GM15510 (cell line): ENCODE measurements around the gene TSPAN11.

Experiments used
- POLR2A ChIP-seq: IDR thresholded peaks from 3 replicates; pipeline ENCODE4 v1.6.1; 2011; ENCODE audit warnings: borderline replicate concordance; ENCODE audit not compliant: insufficient read length; ENCODE audit errors: extremely low read depth

Gene TSPAN11, protein sequence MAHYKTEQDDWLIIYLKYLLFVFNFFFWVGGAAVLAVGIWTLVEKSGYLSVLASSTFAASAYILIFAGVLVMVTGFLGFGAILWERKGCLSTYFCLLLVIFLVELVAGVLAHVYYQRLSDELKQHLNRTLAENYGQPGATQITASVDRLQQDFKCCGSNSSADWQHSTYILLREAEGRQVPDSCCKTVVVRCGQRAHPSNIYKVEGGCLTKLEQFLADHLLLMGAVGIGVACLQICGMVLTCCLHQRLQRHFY

DNA sequence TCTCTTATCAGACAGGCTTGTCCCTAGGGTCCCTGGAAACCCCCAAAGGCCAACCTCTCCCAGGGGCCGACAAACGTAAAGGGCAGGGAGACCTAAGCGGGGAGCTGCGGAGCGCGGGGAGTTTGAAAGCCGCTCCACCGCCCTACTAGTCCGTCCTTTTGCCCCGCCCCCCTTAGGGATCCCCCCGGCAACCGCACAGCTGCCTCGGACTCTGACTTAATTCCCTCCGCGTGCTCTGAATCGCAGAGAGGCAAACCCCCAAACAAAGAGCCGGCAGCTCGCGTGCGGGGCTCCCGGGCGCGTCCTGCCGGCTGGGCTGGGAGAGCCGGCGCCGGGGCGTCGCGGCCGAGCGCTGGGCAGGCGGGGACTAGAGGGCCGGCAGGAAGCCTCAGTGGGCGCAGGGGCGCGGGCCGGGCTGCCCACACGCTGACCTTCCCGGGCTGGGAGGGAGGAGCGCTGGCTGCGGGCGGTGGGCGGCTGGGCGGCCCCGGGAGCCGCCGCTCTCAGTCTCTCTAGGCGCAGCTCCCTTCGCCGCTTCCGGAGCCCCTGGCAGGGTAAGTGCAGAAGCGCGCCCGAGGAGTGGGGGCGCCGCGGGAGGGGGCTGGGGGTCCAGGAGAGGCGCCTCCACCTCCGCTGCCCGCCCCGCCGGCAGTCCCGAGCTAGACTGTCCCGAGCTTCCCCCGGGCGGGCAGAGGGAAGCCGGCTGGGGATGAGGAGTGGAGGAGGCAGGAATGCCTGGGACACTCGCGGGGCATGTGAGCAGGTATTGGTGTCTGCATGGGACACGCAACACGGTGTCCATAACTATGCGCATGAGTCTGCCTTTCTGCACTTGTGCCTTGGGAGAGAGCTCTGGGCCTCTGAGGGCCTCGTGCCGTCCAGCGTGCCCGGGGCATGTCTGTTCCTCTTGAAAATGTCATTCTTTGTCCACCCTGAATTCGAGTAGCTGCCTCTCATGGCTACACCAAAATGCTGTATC lies at the start of gene TSPAN11:
TSS of gene TSPAN11 (plus strand) at position 506 of the 979 bp plus-strand sequence. CDS start 27,244 bp downstream, outside the sequence.
- no peak for TF ChIP-seq POLR2A

DNA sequence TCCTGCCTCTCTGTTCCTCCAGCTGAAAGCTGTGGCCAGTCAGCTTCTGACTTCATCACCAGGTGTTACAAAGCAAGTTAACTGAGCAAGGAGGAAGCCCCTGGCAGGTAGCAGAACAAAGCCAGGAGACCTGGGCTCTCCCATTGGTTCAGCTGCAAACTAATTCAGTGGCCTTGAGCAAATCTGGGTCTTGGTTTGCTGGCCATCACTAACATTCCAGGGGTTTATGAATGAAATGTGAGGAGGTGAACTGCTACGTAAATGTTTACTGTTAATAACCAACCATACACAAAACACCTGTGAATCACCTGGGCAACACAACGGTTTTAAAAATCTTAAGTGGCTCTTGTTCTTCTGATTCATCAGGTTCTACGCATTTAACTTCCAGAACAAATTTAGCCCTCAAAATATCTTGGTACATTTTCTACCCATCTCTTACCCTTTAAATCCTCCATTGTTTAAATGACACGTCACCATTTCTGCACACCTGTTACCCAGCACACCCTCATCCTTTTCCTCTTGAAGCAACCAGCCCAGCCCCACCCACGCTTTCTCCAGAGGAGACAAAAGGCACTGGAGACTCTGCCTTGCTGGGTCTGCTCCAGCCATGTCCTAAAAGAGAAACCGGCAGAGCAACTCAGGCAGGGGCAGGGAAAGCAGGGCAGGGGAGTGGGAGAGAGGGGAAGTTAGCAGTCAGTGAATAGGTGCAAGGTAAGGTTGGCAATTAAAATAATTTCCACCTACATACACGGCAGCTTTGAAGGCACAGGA lies 49.3 kb upstream of the TSPAN11 start:
- TF ChIP-seq POLR2A: no peak

DNA sequence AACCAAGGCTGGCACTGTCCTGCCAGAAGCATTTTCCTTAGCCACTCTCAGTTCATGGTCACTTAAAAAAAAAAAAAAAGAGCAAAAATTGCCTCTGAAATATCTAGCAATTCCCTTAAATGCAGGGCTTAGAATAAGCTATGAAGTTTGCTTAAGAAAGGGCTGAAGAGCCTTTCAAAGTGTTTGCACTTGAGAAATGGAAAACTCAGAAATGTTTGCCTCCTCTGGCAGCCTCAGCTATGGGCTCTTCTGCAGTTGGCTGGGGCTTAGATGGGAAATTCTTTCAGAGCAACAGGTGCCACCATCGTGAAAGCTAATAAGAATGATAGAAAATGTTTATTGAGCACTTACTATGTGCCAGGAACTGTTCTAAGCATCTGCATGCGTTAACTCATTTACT lies 48.5 kb upstream of the TSPAN11 start:
- TF ChIP-seq POLR2A: no peak

DNA sequence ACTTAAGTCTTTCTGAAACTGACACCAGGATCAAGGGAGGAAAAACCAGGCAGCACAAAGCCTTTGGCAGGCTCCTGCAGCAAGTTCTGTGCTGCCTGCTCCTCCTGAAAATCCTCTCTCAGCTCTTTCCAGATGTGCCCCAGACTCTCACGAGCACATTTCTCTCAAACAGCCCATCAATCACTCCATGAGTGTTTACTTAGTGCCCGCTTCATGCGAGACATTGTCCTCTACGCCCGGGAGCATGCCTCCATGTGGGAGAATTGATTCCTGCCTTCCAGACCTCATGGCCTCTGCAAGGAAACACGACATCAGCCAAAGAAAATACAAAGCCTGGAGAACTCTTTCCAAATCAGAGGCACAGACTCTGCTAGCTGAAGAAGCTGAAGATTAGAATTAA lies 46.5 kb upstream of the TSPAN11 start:
- TF ChIP-seq POLR2A: no peak

DNA sequence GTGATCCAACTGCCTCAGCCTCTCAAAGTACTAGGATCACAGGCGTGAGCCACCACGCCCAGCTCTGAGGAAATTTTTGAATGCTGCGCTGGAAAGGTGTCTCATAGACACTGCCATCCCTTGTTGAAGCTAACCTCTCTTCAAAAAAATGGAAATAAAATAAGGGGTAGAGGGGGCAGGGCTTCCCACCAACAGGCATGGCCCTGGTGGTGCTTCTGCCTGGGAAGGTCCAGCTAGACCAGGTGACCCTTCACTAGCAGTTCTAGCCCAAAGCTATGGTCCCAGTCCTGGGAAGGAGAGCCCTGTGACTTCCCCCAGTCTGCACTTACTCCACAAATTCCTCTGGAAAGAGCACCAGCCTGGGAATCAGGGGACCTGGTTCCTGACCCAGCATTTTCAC lies 45.7 kb upstream of the TSPAN11 start:
- TF ChIP-seq POLR2A: no peak

DNA sequence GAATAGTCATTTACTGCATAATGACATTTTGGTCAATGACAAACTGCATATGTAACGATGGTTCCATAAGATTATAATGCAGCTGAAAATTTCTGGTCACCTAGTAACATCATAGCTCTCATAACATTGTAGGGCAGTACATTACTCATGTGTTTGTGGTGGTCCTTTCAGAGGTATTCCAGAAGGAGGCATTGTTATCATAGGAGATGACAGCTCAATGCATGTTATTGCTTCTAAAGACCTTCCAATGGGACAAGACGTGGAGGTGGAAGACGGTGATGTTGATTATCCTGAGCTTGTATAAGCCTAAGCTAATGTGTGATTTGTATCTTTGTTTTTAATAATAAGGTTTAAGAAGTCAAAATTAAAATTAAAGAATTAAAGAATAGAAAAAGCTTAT lies 43.8 kb upstream of the TSPAN11 start:
- no peak for TF ChIP-seq POLR2A

DNA sequence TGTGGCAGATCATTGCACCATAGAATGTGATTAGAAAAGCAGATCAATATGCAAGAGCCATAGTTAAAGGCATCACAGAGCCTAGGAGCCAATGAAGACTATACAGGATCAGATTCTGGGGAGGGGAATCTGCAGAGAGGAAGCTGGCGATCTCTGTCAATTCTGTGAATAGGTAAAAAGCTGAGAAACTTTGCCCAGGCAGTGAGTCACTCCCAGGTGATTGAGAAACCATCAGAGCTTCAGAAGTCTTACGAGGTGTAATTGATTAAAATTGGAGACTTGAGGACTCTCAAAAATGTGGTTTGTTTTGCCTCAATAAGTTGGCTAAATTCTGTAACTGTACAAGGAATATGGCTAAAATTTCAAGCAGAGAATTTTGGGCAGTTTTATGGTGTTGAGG lies 41.7 kb upstream of the TSPAN11 start:
- no peak for TF ChIP-seq POLR2A

DNA sequence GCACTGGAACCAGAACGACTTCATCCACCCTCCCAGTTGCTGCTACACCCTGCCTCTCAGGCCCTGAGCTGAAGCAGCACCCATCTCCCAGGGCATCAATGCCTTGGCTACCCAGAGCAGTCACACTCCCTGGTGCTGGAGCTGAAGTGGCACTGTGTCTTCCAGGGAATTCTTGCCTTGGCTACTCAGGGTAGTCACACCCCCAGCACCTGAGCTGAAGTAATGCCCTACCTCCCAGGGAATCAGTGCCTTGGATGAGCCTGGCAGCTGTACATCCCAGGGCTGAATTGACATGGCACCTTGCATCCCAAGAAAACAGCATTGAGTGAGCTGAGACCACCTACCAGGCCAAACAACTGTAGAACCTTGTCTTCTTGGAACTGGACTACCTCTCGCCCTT lies 41.2 kb upstream of the TSPAN11 start:
- TF ChIP-seq POLR2A: no peak

DNA sequence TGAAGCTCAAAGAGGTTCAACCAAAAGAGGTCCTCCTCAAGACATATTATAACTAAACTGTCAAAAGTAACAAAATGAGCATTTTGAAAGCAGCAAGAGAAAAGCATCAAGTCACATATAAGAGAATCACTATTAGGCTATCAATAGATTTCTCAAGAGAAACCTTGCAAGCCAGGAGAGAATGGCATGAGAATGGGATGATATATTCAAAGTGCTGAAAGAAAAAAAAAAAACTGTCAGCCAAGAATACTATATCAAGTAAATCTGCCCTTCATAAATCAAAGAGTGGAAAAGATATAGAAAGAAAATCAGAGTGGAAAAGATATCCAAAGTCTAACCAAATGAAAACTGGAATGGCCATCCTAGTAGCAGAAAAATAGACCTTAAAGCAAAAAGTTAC lies 39.3 kb upstream of the TSPAN11 start:
- TF ChIP-seq POLR2A: no peak

DNA sequence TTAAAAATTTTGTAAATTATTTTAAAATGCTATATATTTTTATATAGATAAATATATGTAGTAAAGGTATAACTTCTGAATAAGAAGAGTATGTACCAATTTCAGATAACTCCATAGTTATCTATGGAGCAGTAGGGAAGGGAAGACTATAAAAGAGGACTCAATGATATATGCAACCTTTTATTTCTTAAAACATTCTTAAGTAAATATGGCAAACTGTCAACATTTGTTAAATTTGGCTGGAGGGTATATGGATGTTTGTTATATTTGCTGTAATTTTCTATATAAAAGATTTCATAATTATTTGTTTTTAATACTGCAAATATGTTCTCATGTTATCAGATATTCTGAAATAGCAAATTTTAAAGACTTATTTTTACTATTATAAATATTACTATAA lies 38.3 kb upstream of the TSPAN11 start:
- no peak for TF ChIP-seq POLR2A

DNA sequence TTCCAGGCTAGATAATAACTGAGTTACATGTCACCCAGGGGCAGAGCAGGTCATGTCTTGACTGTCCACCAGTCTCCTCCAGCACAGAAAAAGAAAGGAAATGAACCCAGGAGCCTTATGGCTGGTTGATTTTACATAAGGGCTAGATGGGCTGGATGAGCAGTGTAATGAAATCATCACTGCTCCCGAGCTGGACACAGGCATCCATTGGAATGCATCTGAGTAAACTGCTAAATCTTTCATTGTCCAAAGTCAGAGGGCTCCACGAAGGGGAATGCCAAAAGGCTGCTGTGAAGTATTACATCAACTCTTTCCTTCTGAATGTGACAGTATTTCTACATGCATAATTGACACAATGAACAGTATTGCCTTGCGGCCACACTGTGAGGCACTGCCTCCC lies 30.1 kb upstream of the TSPAN11 start:
- no peak for TF ChIP-seq POLR2A

DNA sequence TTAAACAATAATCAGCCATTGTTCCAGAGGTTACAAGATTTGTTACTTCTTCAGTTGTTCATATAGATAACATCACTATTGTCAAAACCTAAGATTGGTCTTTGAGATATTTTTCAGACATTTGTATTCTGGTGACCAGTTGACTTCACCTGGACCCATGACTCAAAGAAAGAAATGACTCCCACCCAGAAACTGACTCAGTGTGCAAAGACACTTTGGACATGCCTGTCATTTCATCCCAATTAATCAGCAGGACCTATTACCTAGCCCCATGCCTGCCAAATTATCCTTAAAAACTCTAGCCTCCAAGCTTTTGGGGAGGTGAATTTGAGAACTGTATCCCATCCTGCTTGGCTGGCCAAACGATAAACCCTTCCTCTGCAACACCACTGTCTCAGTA lies 27.7 kb upstream of the TSPAN11 start:
- no peak for TF ChIP-seq POLR2A

DNA sequence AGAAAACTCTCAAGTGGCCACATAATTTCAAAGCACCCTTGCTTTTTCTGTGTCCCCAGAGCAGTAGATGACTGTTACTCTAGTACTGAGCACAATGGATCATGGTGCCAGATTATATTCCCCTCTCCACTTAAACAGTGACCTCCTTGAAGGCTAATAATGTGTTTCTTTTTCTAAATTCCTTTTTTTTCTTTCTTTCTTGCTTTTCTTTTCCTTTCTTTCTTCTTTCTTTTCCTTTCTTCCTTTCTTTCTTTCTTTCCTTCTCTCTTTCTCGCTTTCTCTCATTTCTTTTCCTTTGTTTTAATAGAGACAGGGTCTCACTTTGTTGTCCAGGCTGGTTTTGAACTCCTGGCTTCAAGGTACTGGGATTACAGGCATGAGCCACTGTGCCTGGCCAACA lies 26.2 kb upstream of the TSPAN11 start:
- no peak for TF ChIP-seq POLR2A

DNA sequence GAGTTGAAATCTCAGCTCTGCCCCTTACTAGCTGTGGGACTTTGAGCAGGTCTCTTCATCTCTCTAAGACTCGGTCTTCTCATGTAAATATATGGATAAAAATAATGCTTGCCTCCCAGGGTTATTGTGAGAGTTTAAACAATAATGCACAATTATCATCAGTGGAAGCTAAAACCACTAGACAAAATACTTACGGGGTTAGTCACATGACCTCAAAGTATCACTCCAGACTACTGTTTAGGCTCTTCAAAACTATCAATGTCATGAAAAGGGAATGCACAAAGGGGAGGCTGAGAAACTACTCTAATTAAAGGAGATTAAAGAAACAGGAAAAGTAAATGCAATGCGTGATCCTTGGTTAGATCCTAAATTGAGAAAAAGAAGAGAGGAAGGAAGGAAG lies 24.5 kb upstream of the TSPAN11 start:
- no peak for TF ChIP-seq POLR2A

DNA sequence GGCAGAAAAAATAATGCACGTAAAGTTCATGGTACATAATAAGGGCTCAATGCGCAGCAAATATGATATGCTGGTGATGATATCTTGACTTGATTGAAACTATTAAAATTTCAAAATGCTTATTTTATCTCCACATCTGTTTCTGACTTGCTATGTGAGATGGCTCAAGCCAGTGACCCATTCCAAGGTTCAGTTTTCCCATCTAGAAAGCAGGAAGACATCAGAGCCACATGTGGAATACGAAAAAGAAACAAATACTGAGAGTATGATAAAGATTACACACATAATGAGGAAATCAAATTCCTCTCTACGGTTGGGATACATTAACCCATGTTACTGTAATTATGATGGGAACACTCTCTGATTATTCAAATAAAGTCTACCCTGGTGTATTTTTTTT lies 24.0 kb upstream of the TSPAN11 start:
- TF ChIP-seq POLR2A: no peak
